H1 (cell line): Measurements from ENCODE around the gene ZFAND3. TPM values are rescaled to one million over a fixed set of nuclear protein-coding genes. Genes with fewer than 3 reads are reported as not detected.

ENCODE experiments used
- ATF2 ChIP-seq: IDR thresholded peaks from 2 replicates; pipeline ENCODE4 v1.6.1; 2012; ENCODE audit warnings: low read length, inconsistent platforms
- BCL11A ChIP-seq, 2 experiments: IDR thresholded peaks; one replicate each; pipeline ENCODE4 v1.6.1; 2011; ENCODE audit warnings: low read depth in 2 of 2, low read length in 2 of 2, mild to moderate bottlenecking in 2 of 2
- CHD7 ChIP-seq: fragments of 300-600 bp; sonication (generic); IDR thresholded peaks from 2 replicates; pipeline ENCODE4 v1.7.1; 2012; ENCODE audit warnings: low read length, moderate library complexity, mild to moderate bottlenecking, inconsistent platforms; ENCODE audit not compliant: insufficient replicate concordance
- KDM4A ChIP-seq: IDR thresholded peaks from one replicate; pipeline ENCODE4 v1.7.1; 2012; ENCODE audit warnings: low read depth, mild to moderate bottlenecking, moderate library complexity, low read length, inconsistent platforms; ENCODE audit not compliant: severe bottlenecking
- MAX ChIP-seq: IDR thresholded peaks from 2 replicates; pipeline ENCODE4 v1.6.1; 2012; ENCODE audit warnings: inconsistent platforms
- TAF7 ChIP-seq: optimal IDR thresholded peaks from 2 replicates; pipeline ENCODE3; 2011; ENCODE audit warnings: low read depth, mild to moderate bottlenecking, inconsistent platforms, low read length, moderate library complexity, borderline replicate concordance
- USF2 ChIP-seq: IDR thresholded peaks from 2 replicates; pipeline ENCODE4 v1.6.1; 2011; ENCODE audit warnings: low read length, improper control_type of control experiment
- polyA plus RNA-seq, 7 experiments: library from polyadenylated mRNA; depleted of rRNA in 3 of 7; stranded (reverse) in 5 of 7; unstranded in 2 of 7; fragments of >200 nt in 5 of 7; fragments of 200-250 nt in 2 of 7; gene quantifications; 1 replicate in 5 of 7; 2 replicates in 1 of 7; 4 replicates in 1 of 7; pipeline versions ENCODE4 v1.2.1 to v1.2.3, GENCODE V29; 2011 to 2013; ENCODE audit warnings: missing spikeins in 2 of 7, mixed read lengths in 2 of 7
- total RNA-seq: library from RNA; stranded (reverse); fragmentation: NEBNext Ultra II Directional; extraction: Animal tissue kit (Norgen Biotek cat#: 25700); gene quantifications from 2 replicates; pipeline ENCODE4 v1.2.1, GENCODE V29; 2021

The ZFAND3 gene
- total and polyA plus RNA-seq, 2 of the 8 experiments (the other 6 are each of a cell fraction or from before 2014, with no cell fraction given) = 13.0 to 51.3 TPM

GRCh38 chr6:37946057-37946456, 126.5 kb downstream of the ZFAND3 start (continued):
- TF ChIP-seq USF2 (no peak), TAF7 (no peak), BCL11A (IDR thresholded peaks at IDR 0.05; ENCODE audit: low read depth in 2 of 2, low read length in 2 of 2) (no peak), KDM4A (no peak), MAX (no peak), CHD7 (no peak), ATF2 (no peak)
- TF ChIP-seq, all 59 proteins: peak for 0
